ENCODE results near the gene NES.

NES gene

GRCh38 chr1:156627313-156627880, 49.8 kb downstream of the NES start:
- TF ChIP-seq, protein P1, sequence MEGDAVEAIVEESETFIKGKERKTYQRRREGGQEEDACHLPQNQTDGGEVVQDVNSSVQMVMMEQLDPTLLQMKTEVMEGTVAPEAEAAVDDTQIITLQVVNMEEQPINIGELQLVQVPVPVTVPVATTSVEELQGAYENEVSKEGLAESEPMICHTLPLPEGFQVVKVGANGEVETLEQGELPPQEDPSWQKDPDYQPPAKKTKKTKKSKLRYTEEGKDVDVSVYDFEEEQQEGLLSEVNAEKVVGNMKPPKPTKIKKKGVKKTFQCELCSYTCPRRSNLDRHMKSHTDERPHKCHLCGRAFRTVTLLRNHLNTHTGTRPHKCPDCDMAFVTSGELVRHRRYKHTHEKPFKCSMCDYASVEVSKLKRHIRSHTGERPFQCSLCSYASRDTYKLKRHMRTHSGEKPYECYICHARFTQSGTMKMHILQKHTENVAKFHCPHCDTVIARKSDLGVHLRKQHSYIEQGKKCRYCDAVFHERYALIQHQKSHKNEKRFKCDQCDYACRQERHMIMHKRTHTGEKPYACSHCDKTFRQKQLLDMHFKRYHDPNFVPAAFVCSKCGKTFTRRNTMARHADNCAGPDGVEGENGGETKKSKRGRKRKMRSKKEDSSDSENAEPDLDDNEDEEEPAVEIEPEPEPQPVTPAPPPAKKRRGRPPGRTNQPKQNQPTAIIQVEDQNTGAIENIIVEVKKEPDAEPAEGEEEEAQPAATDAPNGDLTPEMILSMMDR (conservative IDR thresholded peaks at IDR 0.05; ENCODE audit: low read depth, low read length), result peak; percentile 74
- DNase-seq (ENCODE audit: low read depth), result peak; percentile 70
- no peak overlapping the region for H3K4me3 ChIP-seq (ENCODE audit: low read depth, low read length)

DNA sequence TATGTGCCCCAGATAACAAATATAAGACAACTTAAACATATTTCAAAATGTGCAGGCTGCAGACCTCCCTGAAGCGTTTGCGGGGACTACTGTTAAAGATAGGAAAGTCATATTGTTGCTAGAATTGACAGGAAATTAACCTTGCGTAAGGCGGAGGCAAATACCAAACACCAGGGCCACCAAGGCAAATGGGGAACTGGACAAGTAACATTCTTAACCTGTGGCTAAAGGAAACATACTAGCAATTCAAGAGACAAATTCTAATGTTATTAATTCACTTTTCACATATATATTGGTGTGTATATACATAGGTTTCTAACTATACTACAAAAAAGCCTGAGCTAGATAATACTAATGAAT, 51.1 kb downstream of the NES start:
- TF ChIP-seq, protein P1 (conservative IDR thresholded peaks at IDR 0.05; ENCODE audit: low read depth, low read length), result no peak
- H3K4me3 ChIP-seq (ENCODE audit: low read depth, low read length), result no peak overlapping the region
- no peak for DNase-seq (ENCODE audit: low read depth)

- no peak overlapping the region for H3K4me3 ChIP-seq (ENCODE audit: low read depth, low read length)
- TF ChIP-seq, protein P1 (conservative IDR thresholded peaks at IDR 0.05; ENCODE audit: low read depth, low read length), result peak; percentile 79
- DNase-seq (ENCODE audit: low read depth), result peak; percentile 56
These were observed 51.6 kb downstream of the NES start for GRCh38 chr1:156625436-156626078.

DNA sequence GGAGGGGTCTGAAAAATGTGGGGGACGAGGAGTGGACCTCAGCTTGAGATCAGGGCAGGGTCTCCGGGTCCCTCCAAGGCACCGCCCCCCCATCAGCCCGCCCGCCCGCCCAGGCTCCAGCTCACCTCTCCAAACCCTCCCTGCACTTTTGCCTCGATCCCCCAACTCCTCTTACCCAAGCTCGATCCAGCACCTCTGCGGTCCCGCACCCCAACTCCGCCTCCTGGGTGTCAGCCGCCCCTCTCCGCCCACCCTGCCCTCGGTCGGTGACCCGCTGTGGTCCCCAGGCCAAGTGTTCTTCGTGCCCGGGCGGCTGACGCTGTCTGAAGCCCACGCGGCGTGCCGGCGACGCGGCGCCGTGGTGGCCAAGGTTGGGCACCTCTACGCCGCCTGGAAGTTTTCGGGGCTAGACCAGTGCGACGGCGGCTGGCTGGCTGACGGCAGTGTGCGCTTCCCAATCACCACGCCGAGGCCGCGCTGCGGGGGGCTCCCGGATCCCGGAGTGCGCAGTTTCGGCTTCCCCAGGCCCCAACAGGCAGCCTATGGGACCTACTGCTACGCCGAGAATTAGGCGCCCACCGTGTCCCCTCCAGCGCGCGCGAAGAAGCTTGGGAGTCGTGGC, 52.3 kb downstream of the NES start:
- H3K4me3 ChIP-seq (ENCODE audit: low read depth, low read length), result peak overlapping the region; percentile 43
- DNase-seq (ENCODE audit: low read depth), result no peak
- TF ChIP-seq, protein P1 (conservative IDR thresholded peaks at IDR 0.05; ENCODE audit: low read depth, low read length), result no peak

GRCh38 chr1:156623946-156624813, 53.0 kb downstream of the NES start:
- TF ChIP-seq, protein P1 (conservative IDR thresholded peaks at IDR 0.05; ENCODE audit: low read depth, low read length), result peak; percentile 52
- peak; percentile 51 for DNase-seq (ENCODE audit: low read depth)
- peak overlapping the region; percentile 43 for H3K4me3 ChIP-seq (ENCODE audit: low read depth, low read length)

DNA sequence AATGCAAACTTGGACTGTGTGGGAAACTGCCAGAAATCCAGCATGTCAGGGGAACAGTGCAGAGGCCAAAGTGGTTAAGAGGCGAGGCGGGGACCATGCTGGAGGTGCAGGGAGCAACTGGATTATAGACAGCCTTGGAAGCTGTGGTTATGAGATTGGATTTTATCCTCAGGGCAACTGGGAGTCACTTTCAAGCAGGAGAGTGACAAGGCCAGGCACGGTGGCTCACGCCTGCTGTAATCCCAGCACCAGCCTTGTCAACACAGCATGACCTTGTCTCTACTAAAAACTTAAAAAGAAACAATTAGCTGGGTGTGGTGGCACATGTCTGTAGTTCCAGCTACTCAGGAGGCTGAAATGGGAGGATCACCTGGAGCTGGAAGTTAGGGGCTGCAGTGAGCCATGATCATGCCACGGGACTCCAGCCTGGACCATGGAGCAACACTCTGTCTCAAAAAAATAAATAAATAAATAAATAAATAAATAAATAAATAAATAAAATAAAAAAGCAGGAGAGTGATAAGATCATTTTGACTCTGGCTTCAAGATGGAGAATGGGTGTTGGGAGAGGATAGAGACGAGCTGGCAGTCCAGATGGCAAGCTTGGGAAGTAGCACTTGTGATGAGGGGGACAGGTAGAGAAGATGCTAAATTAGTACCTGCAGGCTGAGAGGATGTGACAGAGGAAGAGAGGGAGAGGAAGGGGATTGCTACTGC, 54.5 kb downstream of the NES start:
- TF ChIP-seq, protein P1 (conservative IDR thresholded peaks at IDR 0.05; ENCODE audit: low read depth, low read length), result no peak
- no peak overlapping the region for H3K4me3 ChIP-seq (ENCODE audit: low read depth, low read length)
- DNase-seq (ENCODE audit: low read depth), result no peak
